H1 (cell line): ENCODE results near the gene ZMIZ1.

Experiments used
- CHD1 ChIP-seq: IDR thresholded peaks from 2 replicates; pipeline ENCODE4 v1.6.1; 2012; ENCODE audit warnings: low read depth, low read length, improper control_type of control experiment
- CHD2 ChIP-seq: IDR thresholded peaks from 2 replicates; pipeline ENCODE4 v1.6.1; 2012; ENCODE audit warnings: low read length, improper control_type of control experiment
- CTCF ChIP-seq, 3 experiments: IDR thresholded peaks; 1 replicate in 2 of 3; 2 replicates in 1 of 3; pipeline versions ENCODE4 v1.5.1 to v1.6.1; 2011; ENCODE audit warnings: low read length in 3 of 3, mild to moderate bottlenecking in 3 of 3, inconsistent platforms in 2 of 3, low read depth in 1 of 3, moderate library complexity in 1 of 3; ENCODE audit not compliant: insufficient read depth in 1 of 3; ENCODE audit errors: control extremely low read depth in 1 of 3
- EP300 ChIP-seq, 2 experiments: IDR thresholded peaks; 1 replicate in 1 of 2; 2 replicates in 1 of 2; pipeline ENCODE4 v1.6.1; 2011 to 2012; ENCODE audit warnings: low read depth in 2 of 2, low read length in 2 of 2, mild to moderate bottlenecking in 2 of 2, borderline replicate concordance in 1 of 2, inconsistent platforms in 1 of 2, moderate library complexity in 1 of 2
- EZH2 ChIP-seq: fragments of 200-600 bp; sonication (generic); IDR thresholded peaks from 2 replicates; pipeline ENCODE4 v1.7.1; 2012; ENCODE audit warnings: low read depth, mild to moderate bottlenecking, moderate library complexity, low read length, inconsistent platforms; ENCODE audit not compliant: severe bottlenecking
- JUN ChIP-seq: IDR thresholded peaks from 2 replicates; pipeline ENCODE4 v1.6.1; 2011; ENCODE audit warnings: low read depth, mild to moderate bottlenecking, improper control_type of control experiment, low read length
- POLR2A ChIP-seq, 2 experiments: IDR thresholded peaks; 1 replicate in 1 of 2; 2 replicates in 1 of 2; pipeline ENCODE4 v1.6.1; 2011; ENCODE audit warnings: low read depth in 2 of 2, low read length in 2 of 2, mild to moderate bottlenecking in 2 of 2; ENCODE audit errors: control extremely low read depth in 1 of 2
- POLR2AphosphoS5 ChIP-seq: IDR thresholded peaks from 2 replicates; pipeline ENCODE4 v1.6.1; 2011; ENCODE audit warnings: low read depth, low read length
- USF2 ChIP-seq: IDR thresholded peaks from 2 replicates; pipeline ENCODE4 v1.6.1; 2011; ENCODE audit warnings: low read length, improper control_type of control experiment
- ZNF274 ChIP-seq: IDR thresholded peaks from 2 replicates; pipeline ENCODE4 v1.7.0; 2012; ENCODE audit warnings: low read length, borderline replicate concordance; ENCODE audit errors: extremely low read depth

- TF ChIP-seq CTCF (IDR thresholded peaks at IDR 0.05; ENCODE audit: control extremely low read depth in 1 of 3, insufficient read depth in 1 of 3, low read depth in 1 of 3, low read length in 3 of 3) = no peak
- TF ChIP-seq CHD1 = no peak
- no peak for TF ChIP-seq POLR2A (IDR thresholded peaks at IDR 0.05; ENCODE audit: control extremely low read depth in 1 of 2, low read depth in 2 of 2, low read length in 2 of 2)
- no peak for TF ChIP-seq EP300 (IDR thresholded peaks at IDR 0.05; ENCODE audit: borderline replicate concordance in 1 of 2, low read depth in 2 of 2, low read length in 2 of 2)
- TF ChIP-seq USF2 = no peak
- TF ChIP-seq JUN = no peak
- no peak for TF ChIP-seq ZNF274
- TF ChIP-seq CHD2 = no peak
- TF ChIP-seq EZH2 = no peak
- no peak for TF ChIP-seq POLR2AphosphoS5
Measured at GRCh38 chr10:79115302-79115701, 46.5 kb downstream of the ZMIZ1 start.
